Parathyroid adenoma (tissue), 2 donors: Measurements from ENCODE around the gene ITGA2B.

Experiments used
- H2AFZ ChIP-seq: fragments of 300-600 bp; sonication (generic); one replicate; pipeline ENCODE4 v1.7.0; 2017; ENCODE audit warnings: antibody characterized with exemption, mild to moderate bottlenecking
- H3K27ac ChIP-seq: fragments of 300-600 bp; sonication (generic); one replicate; pipeline ENCODE4 v1.7.0; 2017
- H3K27me3 ChIP-seq: fragments of 300-600 bp; sonication (generic); one replicate; pipeline ENCODE4 v1.7.0; 2017; ENCODE audit warnings: low read length; ENCODE audit not compliant: control insufficient read depth, insufficient read depth
- H3K36me3 ChIP-seq: fragments of 300-600 bp; sonication (generic); one replicate; pipeline ENCODE4 v1.7.0; 2017; ENCODE audit warnings: low read length; ENCODE audit not compliant: control insufficient read depth, insufficient read depth
- H3K4me1 ChIP-seq: fragments of 300-600 bp; sonication (generic); one replicate; pipeline ENCODE4 v1.7.0; 2017; ENCODE audit warnings: control low read depth
- H3K4me2 ChIP-seq: fragments of 300-600 bp; sonication (generic); one replicate; pipeline ENCODE4 v1.7.0; 2017; ENCODE audit warnings: low read length
- H3K4me3 ChIP-seq: fragments of 300-600 bp; sonication (generic); one replicate; pipeline ENCODE4 v1.7.0; 2017; ENCODE audit warnings: low read depth, low read length
- H3K79me2 ChIP-seq: fragments of 300-600 bp; sonication (generic); one replicate; pipeline ENCODE4 v1.7.0; 2017; ENCODE audit warnings: control low read depth
- H3K9ac ChIP-seq: fragments of 300-600 bp; sonication (generic); one replicate; pipeline ENCODE4 v1.7.0; 2017; ENCODE audit warnings: mild to moderate bottlenecking
- H3K9me3 ChIP-seq: fragments of 300-600 bp; sonication (generic); one replicate; pipeline ENCODE4 v1.7.0; 2017; ENCODE audit warnings: low read length; ENCODE audit not compliant: control insufficient read depth
- TF ChIP-seq, protein P1 (sequence below): fragments of 300-600 bp; sonication (generic); IDR thresholded peaks from one replicate; pipeline ENCODE4 v1.7.0; 2017; ENCODE audit warnings: antibody characterized with exemption, mild to moderate bottlenecking
- donor health status: primary hyperparathyroidism.

The ITGA2B gene

DNA sequence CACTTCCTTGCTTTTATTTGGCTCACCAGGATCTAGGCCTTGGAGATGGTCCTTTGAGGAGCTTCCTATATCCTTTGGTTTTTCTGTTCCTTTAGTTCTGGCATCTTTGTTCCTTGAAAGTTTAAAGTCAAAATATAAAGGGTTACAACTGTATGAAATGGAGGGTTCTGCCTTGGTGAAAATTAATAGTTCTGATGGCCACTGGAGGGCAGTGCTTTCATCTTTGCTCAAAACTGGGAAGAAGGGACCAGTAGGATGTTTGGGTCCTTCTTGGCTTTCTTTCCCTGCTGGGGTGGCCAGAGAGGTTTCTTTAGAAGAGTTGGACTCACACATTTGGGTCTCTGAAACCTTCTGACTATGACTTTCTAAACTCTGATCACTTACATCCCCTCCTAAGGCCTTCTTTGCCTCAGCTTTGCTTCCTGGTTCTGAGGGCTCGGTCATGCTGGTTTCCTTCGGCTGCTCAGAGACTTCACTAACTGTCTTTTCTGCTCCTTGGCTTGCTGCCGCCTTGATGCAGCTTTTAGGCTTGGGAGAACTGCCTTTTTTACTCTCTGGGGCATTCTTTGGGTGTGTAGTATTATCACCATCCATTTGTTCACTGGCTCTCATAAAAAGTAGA, 10.9 kb upstream of the ITGA2B start:
- Histone ChIP-seq H2AFZ (no peak overlapping the region), H3K4me1 (no peaks in the 10 kb centered on the region), H3K79me2 (no peaks in the 10 kb centered on the region), H3K9ac (no peak overlapping the region), H3K27me3 (no peaks in the 10 kb centered on the region), H3K36me3 (no peaks in the 10 kb centered on the region), H3K4me3 (no peak overlapping the region), H3K27ac (no peak overlapping the region), H3K9me3 (no peaks in the 10 kb centered on the region), H3K4me2 (no peak overlapping the region)
- TF ChIP-seq, protein P1, sequence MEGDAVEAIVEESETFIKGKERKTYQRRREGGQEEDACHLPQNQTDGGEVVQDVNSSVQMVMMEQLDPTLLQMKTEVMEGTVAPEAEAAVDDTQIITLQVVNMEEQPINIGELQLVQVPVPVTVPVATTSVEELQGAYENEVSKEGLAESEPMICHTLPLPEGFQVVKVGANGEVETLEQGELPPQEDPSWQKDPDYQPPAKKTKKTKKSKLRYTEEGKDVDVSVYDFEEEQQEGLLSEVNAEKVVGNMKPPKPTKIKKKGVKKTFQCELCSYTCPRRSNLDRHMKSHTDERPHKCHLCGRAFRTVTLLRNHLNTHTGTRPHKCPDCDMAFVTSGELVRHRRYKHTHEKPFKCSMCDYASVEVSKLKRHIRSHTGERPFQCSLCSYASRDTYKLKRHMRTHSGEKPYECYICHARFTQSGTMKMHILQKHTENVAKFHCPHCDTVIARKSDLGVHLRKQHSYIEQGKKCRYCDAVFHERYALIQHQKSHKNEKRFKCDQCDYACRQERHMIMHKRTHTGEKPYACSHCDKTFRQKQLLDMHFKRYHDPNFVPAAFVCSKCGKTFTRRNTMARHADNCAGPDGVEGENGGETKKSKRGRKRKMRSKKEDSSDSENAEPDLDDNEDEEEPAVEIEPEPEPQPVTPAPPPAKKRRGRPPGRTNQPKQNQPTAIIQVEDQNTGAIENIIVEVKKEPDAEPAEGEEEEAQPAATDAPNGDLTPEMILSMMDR: peak; percentile 30

DNA sequence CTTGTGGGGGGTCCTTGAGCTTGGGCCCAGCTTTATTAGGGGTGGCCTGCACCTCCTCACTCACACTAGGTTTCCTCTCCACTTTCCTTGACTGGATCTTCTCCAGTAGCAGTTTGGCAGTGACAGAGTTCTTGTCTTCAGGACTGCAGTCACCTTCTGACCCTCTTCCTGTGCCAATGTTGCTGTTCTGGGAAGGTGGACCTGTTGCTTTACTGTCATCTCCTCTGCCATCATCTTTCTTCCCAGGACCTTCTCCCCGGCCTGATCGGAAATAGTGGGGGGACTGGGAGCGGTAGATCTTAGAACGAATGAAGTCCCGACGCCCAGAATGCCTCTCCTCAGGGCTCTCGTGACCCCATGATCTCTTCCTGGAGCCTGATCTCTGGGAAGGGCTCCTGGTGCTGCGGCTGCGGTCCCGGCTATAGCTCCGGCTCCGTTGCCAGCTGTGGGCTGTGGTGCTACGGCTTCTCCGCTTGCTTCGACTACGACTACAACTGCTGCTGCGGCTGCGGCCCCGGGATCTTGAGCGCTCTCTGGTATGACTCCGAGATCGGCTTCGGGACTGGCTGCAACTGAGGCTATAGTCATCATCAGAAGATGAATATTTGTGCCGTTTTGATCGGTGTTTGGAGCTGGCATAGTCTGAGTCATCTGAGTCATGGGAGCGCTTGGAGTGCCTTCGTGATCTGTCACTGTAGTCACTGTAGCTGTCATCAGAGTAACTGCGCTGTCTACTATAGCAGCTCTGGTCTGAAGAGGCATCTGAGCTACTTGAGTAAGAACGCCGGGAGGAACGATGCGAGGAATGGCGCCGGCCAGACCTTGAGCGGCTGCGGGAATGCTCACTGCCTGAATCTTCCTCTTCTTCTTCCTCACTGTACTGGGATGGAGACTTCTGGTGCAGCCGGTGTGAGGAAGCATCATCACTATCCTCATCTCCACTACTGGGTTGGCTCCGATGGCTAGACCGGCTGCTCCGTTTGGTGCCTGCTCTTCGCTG, 9.5 kb upstream of the ITGA2B start:
- Histone ChIP-seq H2AFZ (no peak overlapping the region), H3K9ac (no peak overlapping the region), H3K36me3 (no peaks in the 10 kb centered on the region), H3K4me1 (no peaks in the 10 kb centered on the region), H3K27ac (no peak overlapping the region), H3K27me3 (no peaks in the 10 kb centered on the region), H3K4me3 (no peak overlapping the region), H3K79me2 (no peaks in the 10 kb centered on the region), H3K4me2 (no peak overlapping the region), H3K9me3 (no peaks in the 10 kb centered on the region)
- TF ChIP-seq, protein P1: no peak

DNA sequence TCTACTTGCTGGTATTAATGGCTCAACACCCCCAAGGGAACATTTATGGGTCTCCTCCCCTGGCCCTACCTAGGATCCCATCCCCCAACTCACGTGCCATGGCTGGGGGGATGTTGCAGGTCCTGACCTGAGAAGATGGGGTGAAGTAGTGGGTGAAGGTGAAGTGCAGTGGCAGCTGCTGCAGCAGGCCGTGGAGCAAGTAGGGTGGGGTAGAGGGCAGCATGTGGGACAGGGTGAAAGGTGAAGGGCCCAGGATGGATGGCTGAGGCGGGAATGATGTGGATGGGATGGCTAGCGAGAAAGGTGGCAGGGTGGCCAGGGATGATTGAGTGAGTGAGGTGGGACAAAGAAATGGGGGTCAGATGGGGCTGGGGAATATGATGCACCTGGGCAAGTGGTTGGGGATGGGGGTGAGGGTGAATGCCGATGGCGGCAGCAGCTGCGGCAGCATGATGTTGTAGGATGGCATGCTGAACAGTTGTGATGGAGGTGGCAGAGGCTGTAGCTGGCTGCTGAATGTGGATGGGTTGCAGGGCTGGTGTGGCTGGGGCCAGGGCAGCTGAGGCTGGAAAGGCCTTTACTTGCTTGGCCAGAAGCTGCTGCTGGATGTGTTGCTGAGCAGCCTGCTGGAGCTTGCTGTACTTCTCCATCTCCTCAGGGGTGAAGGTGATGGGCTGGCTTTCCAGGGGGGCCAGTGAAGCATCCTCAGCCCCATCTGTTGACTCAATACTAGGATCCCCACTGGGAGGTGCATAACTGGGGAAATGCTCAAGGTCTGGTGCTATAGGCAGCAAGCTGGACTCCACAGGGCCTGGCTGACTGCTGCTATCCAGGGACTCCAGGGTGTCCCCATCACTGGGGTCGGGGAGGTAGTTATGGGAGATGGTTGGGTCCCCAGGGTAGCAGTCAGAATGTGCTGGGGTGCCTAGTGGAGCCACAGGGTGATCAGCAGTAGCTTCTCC, 8.3 kb upstream of the ITGA2B start:
- Histone ChIP-seq H3K9me3 (no peaks in the 10 kb centered on the region), H3K4me3 (no peak overlapping the region), H3K9ac (no peak overlapping the region), H3K27me3 (no peaks in the 10 kb centered on the region), H3K36me3 (no peaks in the 10 kb centered on the region), H3K79me2 (no peaks in the 10 kb centered on the region), H2AFZ (no peak overlapping the region), H3K4me1 (no peaks in the 10 kb centered on the region), H3K27ac (no peak overlapping the region), H3K4me2 (no peak overlapping the region)
- TF ChIP-seq, protein P1: no peak

DNA sequence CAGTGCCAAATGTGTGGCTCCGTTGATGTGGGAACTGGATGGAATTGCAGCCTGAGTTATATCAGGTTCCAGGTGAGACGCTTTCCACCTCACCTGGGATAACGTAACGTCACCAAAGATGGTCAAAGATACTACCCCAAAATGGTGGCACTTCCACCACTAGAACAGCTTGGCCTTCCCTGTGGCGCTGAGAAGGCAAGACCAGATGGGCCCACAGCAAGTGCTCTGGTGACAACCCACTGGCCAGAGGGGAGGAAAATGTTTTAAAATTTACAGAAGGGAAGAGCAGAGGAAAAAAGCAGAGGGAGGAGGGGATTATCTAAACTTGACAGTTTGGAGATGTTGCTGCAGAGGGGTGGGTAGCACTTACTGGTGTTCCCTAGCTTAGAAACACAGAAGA, 7.5 kb upstream of the ITGA2B start:
- H3K9me3 ChIP-seq: no peaks in the 10 kb centered on the region
- H3K4me1 ChIP-seq: no peaks in the 10 kb centered on the region
- TF ChIP-seq, protein P1: no peak
- no peak overlapping the region for H3K4me3 ChIP-seq
- no peak overlapping the region for H2AFZ ChIP-seq
- no peaks in the 10 kb centered on the region for H3K36me3 ChIP-seq
- no peak overlapping the region for H3K9ac ChIP-seq
- H3K79me2 ChIP-seq: no peaks in the 10 kb centered on the region
- H3K27me3 ChIP-seq: no peaks in the 10 kb centered on the region
- no peak overlapping the region for H3K4me2 ChIP-seq
- H3K27ac ChIP-seq: no peak overlapping the region
